Right lobe of liver (tissue), 6 donors: ENCODE measurements around the gene PAQR4. TPM values are rescaled to one million over a fixed set of nuclear protein-coding genes. Genes with fewer than 3 reads are reported as not detected.

Experiments used
- ATAC-seq, 4 donors: fragments of 200-7000 bp; cut with Tn5 transposase; one replicate each; pipeline ENCODE4 v1.9.1; 2020; ENCODE audit warnings: mild to moderate bottlenecking in 4 of 4, moderate library complexity in 4 of 4
- DNase-seq, 3 donors: peaks; one replicate each; pipeline ENCODE4 v3.0.0-alpha.2; 2020
- H3K27ac ChIP-seq, 3 donors: fragments of 200-600 bp; one replicate each; pipeline ENCODE4 v1.8.0; 2022
- H3K27me3 ChIP-seq, 2 donors: fragments of 200-600 bp; one replicate each; pipeline ENCODE4 v1.8.0; 2022
- H3K36me3 ChIP-seq, 4 donors: fragments of 200-600 bp; sonication (generic) in 1 of 4; one replicate each; pipeline versions ENCODE4 v1.5.1 to v1.8.0; 2017 to 2022; ENCODE audit warnings: control low read depth in 1 of 4
- H3K4me1 ChIP-seq, 4 donors: fragments of 200-600 bp; sonication (generic) in 1 of 4; one replicate each; pipeline versions ENCODE4 v1.5.1 to v1.8.0; 2017 to 2022; ENCODE audit warnings: control low read depth in 1 of 4
- H3K4me3 ChIP-seq, 3 donors: fragments of 200-600 bp; one replicate each; pipeline ENCODE4 v1.8.0; 2022
- H3K9me3 ChIP-seq, 4 donors: fragments of 200-600 bp; sonication (generic) in 1 of 4; one replicate each; pipeline versions ENCODE4 v1.5.1 to v1.8.0; 2017 to 2022; ENCODE audit warnings: control low read depth in 1 of 4
- CTCF ChIP-seq, 4 donors: fragments of 200-600 bp in 3 of 4; fragments of 450-650 bp in 1 of 4; IDR thresholded peaks; one replicate each; pipeline versions ENCODE4 v1.5.1 to v1.8.0; 2016 to 2022; ENCODE audit warnings: antibody characterized with exemption in 4 of 4, mild to moderate bottlenecking in 2 of 4
- POLR2A ChIP-seq: fragments of 450-650 bp; IDR thresholded peaks from one replicate; pipeline ENCODE4 v1.6.1; 2017; ENCODE audit warnings: antibody characterized with exemption, mild to moderate bottlenecking
- WGBS: methylation state at CpG from one replicate; pipeline ENCODE4 v1.1.6; 2018; ENCODE audit warnings: low coverage, low lambda C conversion rate; ENCODE audit not compliant: insufficient coverage; ENCODE audit errors: missing lambda C conversion rate; 5-methylcytosine and 5-hydroxymethylcytosine counted together
- intact Hi-C, 2 donors: fragments of 100-400 bp; cut with DNase I; formaldehyde crosslinking; loops; one replicate each; pipeline versions ENCODE4 v1.11.2 to v1.14.1; 2022
- total RNA-seq, 6 experiments: library from RNA; depleted of rRNA in 2 of 6; stranded (reverse); fragments of >200 nt in 2 of 6; fragmentation: NEBNext Ultra II Directional in 3 of 6; extraction: Animal tissue kit (Norgen Biotek cat#: 25700) in 3 of 6; gene quantifications; one replicate each; pipeline versions ENCODE4 v1.1.0 to v1.2.4, GENCODE V29; 2016 to 2023
- donor health status: DM: no; HTN: yes; CAD: no.
- donor health status: DM: no; HTN: no; CAD: no.
- donor health status: DM: no; HTN: no; CAD: no.
- donor health status: DM: no; HTN: yes; CAD: no.
- donor health status: DM: no; HTN: yes; CAD: no.

The PAQR4 gene
- total RNA-seq, 6 experiments from 2014 or later: 0.93 to 6.1 (median 3.3) TPM

GRCh38 chr16:2981899-2982250 is 12.7 kb downstream of the PAQR4 start:
- WGBS: 70% methylated on average over 4 of the region's 4 CpGs
- no peak for DNase-seq
- no peak for ATAC-seq
- peaks cover 0 to 39% (median 10%) of the 10 kb centered on the region in 4 donors for H3K4me1 ChIP-seq
- H3K4me3 ChIP-seq: no peak overlapping the region
- no peaks in the 10 kb centered on the region for H3K36me3 ChIP-seq
- H3K27ac ChIP-seq: no peak overlapping the region
- no peaks in the 10 kb centered on the region for H3K9me3 ChIP-seq
- no peaks in the 10 kb centered on the region for H3K27me3 ChIP-seq
- intact Hi-C loops: no loop called here
- TF ChIP-seq POLR2A: no peak
- no peak for TF ChIP-seq CTCF (IDR thresholded peaks at IDR 0.05)

- no peaks in the 10 kb centered on the region for H3K36me3 ChIP-seq
- no peak for ATAC-seq
- no peaks in the 10 kb centered on the region for H3K27me3 ChIP-seq
- TF ChIP-seq CTCF (IDR thresholded peaks at IDR 0.05) (no peak), POLR2A (no peak)
- peaks cover 0 to 34% (median 7%) of the 10 kb centered on the region in 4 donors for H3K4me1 ChIP-seq
- H3K4me3 ChIP-seq: no peak overlapping the region
- H3K9me3 ChIP-seq: no peaks in the 10 kb centered on the region
- H3K27ac ChIP-seq: no peak overlapping the region
- WGBS: 77% methylated on average over 5 of the region's 5 CpGs
- no peak for DNase-seq
- intact Hi-C loops: no loop called here
These were observed 13.3 kb downstream of the PAQR4 start for GRCh38 chr16:2982402-2982801.

GRCh38 chr16:2983706-2984136 is 14.6 kb downstream of the PAQR4 start:
- H3K4me3 ChIP-seq: no peak overlapping the region
- TF ChIP-seq POLR2A (no peak), CTCF (IDR thresholded peaks at IDR 0.05) (peak; percentile 84 to 98 (median 94))
- H3K9me3 ChIP-seq: no peaks in the 10 kb centered on the region
- 16% methylated on average over 21 of the region's 42 CpGs for WGBS
- peak; percentile 72 to 79 (median 77) for DNase-seq
- intact Hi-C loops: no loop called here
- H3K36me3 ChIP-seq: no peaks in the 10 kb centered on the region
- peaks cover 0 to 31% (median 5%) of the 10 kb centered on the region in 4 donors for H3K4me1 ChIP-seq
- peak; percentile 62 to 74 (median 68) for ATAC-seq
- H3K27ac ChIP-seq: no peak overlapping the region
- H3K27me3 ChIP-seq: no peaks in the 10 kb centered on the region

- intact Hi-C loops: no loop called here
- Histone ChIP-seq H3K4me1 (peaks cover 0 to 25% (median 5%) of the 10 kb centered on the region in 4 donors), H3K27ac (no peak overlapping the region), H3K4me3 (no peak overlapping the region), H3K36me3 (no peaks in the 10 kb centered on the region), H3K9me3 (no peaks in the 10 kb centered on the region), H3K27me3 (no peaks in the 10 kb centered on the region)
- TF ChIP-seq CTCF (IDR thresholded peaks at IDR 0.05) (no peak), POLR2A (no peak)
- no CpG with 5 or more reads among the region's 9 CpGs for WGBS
- peak in 2 of 4 donors; percentile 26 to 27 for ATAC-seq
- peak in 2 of 3 donors; percentile 57 to 62 for DNase-seq
These were observed 16.3 kb downstream of the PAQR4 start for GRCh38 chr16:2985462-2985861.
